Activated gamma-delta T cell treated with Interleukin-2 at 50 U/mL for 16 hours (primary cell): ENCODE results near the gene LILRA5.
"Not testable (repeated sequence)": the region's sequence is repeated elsewhere in the genome, so short reads cannot be mapped to it uniquely, and the experiment has no call there.

Experiments used
- DNase-seq: peaks from one replicate; pipeline ENCODE4 v3.0.0-alpha.2; 2020

The LILRA5 gene

GRCh38 chr19:54333586-54334298, 20.8 kb upstream of the LILRA5 start:
- no peak for DNase-seq

GRCh38 chr19:54332149-54332548, 19.2 kb upstream of the LILRA5 start:
- DNase-seq: no peak

GRCh38 chr19:54331626-54332025, 18.7 kb upstream of the LILRA5 start:
- DNase-seq: no peak

- DNase-seq: no peak
Measured at GRCh38 chr19:54329476-54330165, 16.7 kb upstream of the LILRA5 start.

- not testable (repeated sequence) for DNase-seq
Measured at GRCh38 chr19:54328781-54329180, 15.8 kb upstream of the LILRA5 start.

- no peak for DNase-seq
Measured at GRCh38 chr19:54325631-54326030, 12.7 kb upstream of the LILRA5 start.

GRCh38 chr19:54325194-54325621, 12.2 kb upstream of the LILRA5 start:
- DNase-seq: peak; percentile 67

GRCh38 chr19:54324071-54324470, 11.1 kb upstream of the LILRA5 start:
- no peak for DNase-seq

- DNase-seq: not testable (repeated sequence)
Measured at GRCh38 chr19:54322934-54323333, 10.0 kb upstream of the LILRA5 start.

- not testable (repeated sequence) for DNase-seq
Measured at GRCh38 chr19:54322295-54322694, 9.3 kb upstream of the LILRA5 start.

- DNase-seq: no peak
Measured at GRCh38 chr19:54319892-54320670, 7.1 kb upstream of the LILRA5 start.

GRCh38 chr19:54319049-54319448, 6.1 kb upstream of the LILRA5 start:
- no peak for DNase-seq

- no peak for DNase-seq
Measured at GRCh38 chr19:54317965-54318240, 4.9 kb upstream of the LILRA5 start.

GRCh38 chr19:54317108-54317964, 4.4 kb upstream of the LILRA5 start:
- no peak for DNase-seq

GRCh38 chr19:54316746-54317107, 3.8 kb upstream of the LILRA5 start:
- no peak for DNase-seq

GRCh38 chr19:54315956-54316355, 3.0 kb upstream of the LILRA5 start:
- no peak for DNase-seq

GRCh38 chr19:54312011-54312410, 955 bp downstream of the LILRA5 start:
- no peak for DNase-seq

GRCh38 chr19:54311486-54311885, 1.5 kb downstream of the LILRA5 start:
- DNase-seq: no peak

- DNase-seq: no peak
Measured at GRCh38 chr19:54310543-54310942, 2.4 kb downstream of the LILRA5 start.

GRCh38 chr19:54309811-54310210, 3.2 kb downstream of the LILRA5 start:
- DNase-seq: no peak

- DNase-seq: no peak
Measured at GRCh38 chr19:54307389-54308020, 5.5 kb downstream of the LILRA5 start.

GRCh38 chr19:54305141-54305540, 7.8 kb downstream of the LILRA5 start:
- DNase-seq: no peak

- no peak for DNase-seq
Measured at GRCh38 chr19:54302257-54302656, 10.7 kb downstream of the LILRA5 start.
